Trophoblast cell (in vitro differentiated cells and primary cell): ENCODE results near the gene HSPBP1. TPM values are rescaled to one million over a fixed set of nuclear protein-coding genes. Genes with fewer than 3 reads are reported as not detected.
"Not testable (repeated sequence)": the region's sequence is repeated elsewhere in the genome, so short reads cannot be mapped to it uniquely, and the experiment has no call there.

ENCODE experiments used
- DNase-seq, 2 donors: peaks; one replicate each; pipeline ENCODE4 v3.0.0-alpha.2; 2016
- H2AFZ ChIP-seq: 2 replicates; pipeline ENCODE4 v1.6.1; 2013; ENCODE audit warnings: low read length, moderate library complexity, mild to moderate bottlenecking; ENCODE audit not compliant: insufficient read depth, poor library complexity
- H2AK5ac ChIP-seq: 2 replicates; pipeline ENCODE4 v1.6.1; 2013; ENCODE audit warnings: mild to moderate bottlenecking, low read length
- H2BK120ac ChIP-seq: 2 replicates; pipeline ENCODE4 v1.6.1; 2013; ENCODE audit warnings: low read length, mild to moderate bottlenecking, moderate library complexity; ENCODE audit not compliant: insufficient read depth, poor library complexity
- H2BK12ac ChIP-seq: 2 replicates; pipeline ENCODE4 v1.6.1; 2013; ENCODE audit warnings: mild to moderate bottlenecking, low read length, moderate library complexity
- H2BK5ac ChIP-seq: 2 replicates; pipeline ENCODE4 v1.6.1; 2013; ENCODE audit warnings: low read length, low read depth, moderate library complexity, mild to moderate bottlenecking; ENCODE audit not compliant: poor library complexity
- H3K14ac ChIP-seq: 2 replicates; pipeline ENCODE4 v1.6.1; 2013; ENCODE audit warnings: mild to moderate bottlenecking, low read length
- H3K18ac ChIP-seq: 2 replicates; pipeline ENCODE4 v1.6.1; 2013; ENCODE audit warnings: mild to moderate bottlenecking, low read length
- H3K23ac ChIP-seq: 2 replicates; pipeline ENCODE4 v1.6.1; 2013; ENCODE audit warnings: low read length
- H3K27ac ChIP-seq: 2 replicates; pipeline ENCODE4 v1.5.1; 2013; ENCODE audit warnings: low read depth, mild to moderate bottlenecking, inconsistent platforms, low read length, moderate library complexity
- H3K27me3 ChIP-seq: 2 replicates; pipeline ENCODE4 v1.6.1; 2013; ENCODE audit warnings: inconsistent platforms, mild to moderate bottlenecking, low read length, moderate library complexity; ENCODE audit not compliant: insufficient read depth
- H3K36me3 ChIP-seq, 2 experiments: 1 replicate in 1 of 2; 2 replicates in 1 of 2; pipeline ENCODE4 v1.6.1; 2013; ENCODE audit warnings: low read length in 2 of 2, mild to moderate bottlenecking in 2 of 2, moderate library complexity in 1 of 2; ENCODE audit not compliant: insufficient read depth in 2 of 2, control insufficient read depth in 1 of 2
- H3K4ac ChIP-seq: 2 replicates; pipeline ENCODE4 v1.6.1; 2013; ENCODE audit warnings: low read depth, mild to moderate bottlenecking, low read length, moderate library complexity
- H3K4me1 ChIP-seq, 2 experiments: 1 replicate in 1 of 2; 2 replicates in 1 of 2; pipeline ENCODE4 v1.6.1; 2013; ENCODE audit warnings: low read length in 2 of 2, mild to moderate bottlenecking in 2 of 2, moderate library complexity in 1 of 2; ENCODE audit not compliant: insufficient read depth in 2 of 2, control insufficient read depth in 1 of 2
- H3K4me2 ChIP-seq: 2 replicates; pipeline ENCODE4 v1.6.1; 2013; ENCODE audit warnings: inconsistent platforms, mild to moderate bottlenecking, low read length, moderate library complexity
- H3K4me3 ChIP-seq: 2 replicates; pipeline ENCODE4 v1.5.1; 2013; ENCODE audit warnings: mild to moderate bottlenecking, low read depth, low read length, inconsistent platforms
- H3K79me1 ChIP-seq: one replicate; pipeline ENCODE4 v1.6.1; 2013; ENCODE audit warnings: low read length
- H3K79me2 ChIP-seq: 2 replicates; pipeline ENCODE4 v1.6.1; 2013; ENCODE audit warnings: low read length, mild to moderate bottlenecking; ENCODE audit not compliant: control insufficient read depth, insufficient read depth, poor library complexity
- H3K9ac ChIP-seq: 2 replicates; pipeline ENCODE4 v1.6.1; 2013; ENCODE audit warnings: mild to moderate bottlenecking, low read length
- H3K9me3 ChIP-seq: 2 replicates; pipeline ENCODE4 v1.6.1; 2013; ENCODE audit warnings: low read depth, mild to moderate bottlenecking, control low read depth, inconsistent platforms, low read length; ENCODE audit not compliant: insufficient read depth
- H4K12ac ChIP-seq: 2 replicates; pipeline ENCODE4 v1.6.1; 2013; ENCODE audit warnings: low read depth, mild to moderate bottlenecking, low read length, moderate library complexity
- H4K8ac ChIP-seq: 2 replicates; pipeline ENCODE4 v1.6.1; 2013; ENCODE audit warnings: low read depth, mild to moderate bottlenecking, low read length, moderate library complexity
- H4K91ac ChIP-seq: one replicate; pipeline ENCODE4 v1.6.1; 2013; ENCODE audit warnings: low read depth, mild to moderate bottlenecking, low read length, moderate library complexity
- WGBS: extraction: QIAGEN DNeasy Blood & Tissue Kit; methylation state at CpG from one replicate; pipeline ENCODE4 v1.1.7; 2013; ENCODE audit warnings: missing lambda C conversion rate; ENCODE audit not compliant: insufficient read length, insufficient coverage; ENCODE audit errors: extremely low coverage; 5-methylcytosine and 5-hydroxymethylcytosine counted together
- polyA plus RNA-seq: library from polyadenylated mRNA; stranded (reverse); fragments of 200-250 nt; gene quantifications from 2 replicates; pipeline ENCODE4 v1.2.3, GENCODE V29; 2013

HSPBP1 gene, protein sequence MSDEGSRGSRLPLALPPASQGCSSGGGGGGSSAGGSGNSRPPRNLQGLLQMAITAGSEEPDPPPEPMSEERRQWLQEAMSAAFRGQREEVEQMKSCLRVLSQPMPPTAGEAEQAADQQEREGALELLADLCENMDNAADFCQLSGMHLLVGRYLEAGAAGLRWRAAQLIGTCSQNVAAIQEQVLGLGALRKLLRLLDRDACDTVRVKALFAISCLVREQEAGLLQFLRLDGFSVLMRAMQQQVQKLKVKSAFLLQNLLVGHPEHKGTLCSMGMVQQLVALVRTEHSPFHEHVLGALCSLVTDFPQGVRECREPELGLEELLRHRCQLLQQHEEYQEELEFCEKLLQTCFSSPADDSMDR
- polyA plus RNA-seq = 24.4 TPM in 2 replicates

DNA sequence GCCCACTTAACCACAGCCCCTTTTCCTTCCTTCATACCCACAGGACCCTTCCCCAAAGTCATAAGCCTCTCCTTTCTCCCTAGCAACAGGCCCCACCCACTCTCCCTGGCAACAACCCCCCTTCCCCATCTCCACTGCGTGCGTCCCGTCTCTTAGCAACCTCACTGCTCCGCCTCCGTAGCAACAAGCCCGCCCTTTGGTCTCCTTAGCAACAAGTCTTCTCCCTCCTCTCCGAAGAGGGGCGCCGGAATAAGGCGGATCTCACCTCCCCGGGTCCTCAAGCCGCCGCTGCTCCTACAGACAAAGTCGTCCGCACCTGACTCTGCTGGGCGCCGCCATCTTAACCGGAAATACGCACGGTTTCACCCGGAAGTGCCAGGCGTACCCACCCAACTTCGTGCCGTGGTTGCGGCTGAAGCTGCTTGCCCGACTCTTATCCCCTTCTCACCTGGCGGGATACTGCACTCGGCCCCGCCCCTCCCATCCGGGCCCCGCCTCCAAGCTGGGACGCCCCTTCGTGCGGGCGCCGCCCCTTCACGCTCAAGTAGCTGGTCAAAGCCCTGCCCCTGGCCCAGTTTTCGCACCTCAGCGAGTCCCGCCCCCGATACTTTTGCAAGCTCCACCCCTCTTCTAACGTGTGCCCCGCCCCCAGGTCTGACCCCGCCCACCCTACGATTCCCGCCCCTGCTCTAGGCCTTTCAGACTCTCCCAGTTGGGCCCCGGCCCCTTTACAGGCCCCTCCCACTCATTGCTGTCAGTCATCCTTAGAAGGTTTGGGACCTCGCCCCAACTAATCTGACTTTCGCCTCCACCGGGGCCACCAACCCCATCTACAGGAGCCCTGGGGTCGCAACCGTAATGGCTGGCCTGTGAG, at the start of gene HSPBP1:
HSPBP1 (minus strand) TSS at position 341 of the 874 bp plus-strand sequence. CDS start 502 bp downstream, outside the sequence.
- no CpG with 5 or more reads among the region's 52 CpGs for WGBS
- Histone ChIP-seq H4K91ac (peak within 1 kb of the TSS; percentile 21), H3K4me2 (peak within 1 kb of the TSS; percentile 64), H3K9ac (peak within 1 kb of the TSS; percentile 62), H3K14ac (peak within 1 kb of the TSS; percentile 29), H2BK12ac (peak within 1 kb of the TSS; percentile 16), H3K79me2 (no peaks in the 10 kb centered on the region), H3K4ac (peak within 1 kb of the TSS; percentile 25), H3K18ac (no peak within 1 kb of the TSS), H4K12ac (peak within 1 kb of the TSS; percentile 22), H3K4me3 (peak within 1 kb of the TSS; percentile 92), H2AFZ (peak within 1 kb of the TSS; percentile 28), H3K36me3 (peaks cover 10 to 12% of the 10 kb centered on the region in 2 experiments), H2BK120ac (no peak within 1 kb of the TSS), H3K79me1 (peaks cover 3% of the 10 kb centered on the region), H2BK5ac (no peak within 1 kb of the TSS), H3K9me3 (no peaks in the 10 kb centered on the region), H4K8ac (peak within 1 kb of the TSS; percentile 82), H3K4me1 (peaks cover 3 to 9% of the 10 kb centered on the region in 2 experiments), H3K27me3 (no peaks in the 10 kb centered on the region), H3K27ac (no peak within 1 kb of the TSS), H3K23ac (no peak within 1 kb of the TSS), H2AK5ac (no peak within 1 kb of the TSS)
- peak; percentile 91 to 94 for DNase-seq

DNA sequence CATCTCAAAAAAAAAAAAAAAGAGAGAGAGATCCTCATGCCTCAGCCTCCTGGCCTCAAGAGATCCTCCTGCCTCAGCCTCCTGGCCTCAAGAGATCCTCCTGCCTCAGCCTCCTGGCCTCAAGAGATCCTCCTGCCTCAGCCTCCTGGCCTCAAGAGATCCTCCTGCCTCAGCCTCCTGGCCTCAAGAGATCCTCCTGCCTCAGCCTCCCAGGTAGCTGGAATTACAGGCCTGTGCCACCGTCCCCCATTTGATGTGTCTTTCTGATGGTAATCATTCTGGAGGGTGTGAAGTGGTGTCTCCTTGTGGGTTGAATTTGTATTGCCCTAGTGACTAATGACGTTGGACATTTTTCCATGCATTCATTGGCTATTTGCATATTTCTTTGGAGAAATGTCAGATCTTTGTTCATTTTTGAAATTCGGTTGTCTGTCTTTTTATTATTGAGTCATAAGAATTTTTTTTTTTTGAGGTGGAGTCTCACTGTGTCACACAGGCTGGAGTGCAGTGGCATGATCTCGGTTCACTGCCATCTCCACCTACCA, 48.9 kb upstream of the HSPBP1 start:
- H3K9ac ChIP-seq, H3K9me3 ChIP-seq, H2BK120ac ChIP-seq, H3K14ac ChIP-seq, H3K4me2 ChIP-seq, H2AK5ac ChIP-seq, H3K27ac ChIP-seq, H4K8ac ChIP-seq, H3K18ac ChIP-seq, H3K4ac ChIP-seq, H3K23ac ChIP-seq, H3K27me3 ChIP-seq, H4K12ac ChIP-seq, H2BK12ac ChIP-seq, H3K36me3 ChIP-seq, H2AFZ ChIP-seq, H3K4me1 ChIP-seq, H4K91ac ChIP-seq, H3K4me3 ChIP-seq, H3K79me1 ChIP-seq, H2BK5ac ChIP-seq, H3K79me2 ChIP-seq: not testable (repeated sequence)
- no CpG with 5 or more reads among the region's 4 CpGs for WGBS
- DNase-seq = peak; percentile 28 to 87

DNA sequence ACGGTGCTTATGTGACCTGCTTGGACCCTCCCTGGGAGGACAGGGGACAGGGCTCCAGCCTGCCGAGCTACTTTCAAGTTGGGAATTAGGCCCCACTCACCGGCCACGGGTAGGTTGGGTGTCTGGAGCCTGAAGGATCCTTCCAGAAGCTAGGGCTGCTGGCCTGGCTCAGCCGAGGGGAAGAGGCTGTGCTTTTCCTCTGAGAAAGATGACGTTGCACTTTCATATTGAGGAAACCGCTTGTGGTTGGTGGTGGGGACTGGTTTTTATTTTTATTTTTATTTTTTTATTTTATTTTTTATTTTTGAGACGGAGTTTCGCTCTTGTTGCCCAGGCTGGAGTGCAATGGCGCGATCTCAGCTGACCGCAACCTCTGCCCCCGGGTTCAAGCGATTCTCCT, 45.3 kb upstream of the HSPBP1 start, which contains the start of gene TMEM150B:
TMEM150B (minus strand) TSS at position 170 of the 400 bp plus-strand sequence. CDS start 4,305 bp downstream, outside the sequence.
- Histone ChIP-seq H2BK120ac (no peak within 1 kb of the TSS), H3K14ac (no peak within 1 kb of the TSS), H4K12ac (no peak within 1 kb of the TSS), H3K36me3 (peaks cover 0 to 2% of the 10 kb centered on the region in 2 experiments), H2AK5ac (no peak within 1 kb of the TSS), H2BK12ac (no peak within 1 kb of the TSS), H3K9ac (no peak within 1 kb of the TSS), H3K4me1 (peaks cover 0 to 5% of the 10 kb centered on the region in 2 experiments), H3K27ac (no peak within 1 kb of the TSS), H3K18ac (no peak within 1 kb of the TSS), H3K27me3 (no peaks in the 10 kb centered on the region), H3K79me1 (no peaks in the 10 kb centered on the region), H3K4ac (no peak within 1 kb of the TSS), H3K9me3 (peaks cover 1% of the 10 kb centered on the region), H3K4me3 (no peak within 1 kb of the TSS), H4K8ac (no peak within 1 kb of the TSS), H2AFZ (no peak within 1 kb of the TSS), H3K4me2 (no peak within 1 kb of the TSS), H2BK5ac (no peak within 1 kb of the TSS), H3K23ac (no peak within 1 kb of the TSS), H3K79me2 (no peaks in the 10 kb centered on the region), H4K91ac (no peak within 1 kb of the TSS)
- WGBS = no CpG with 5 or more reads among the region's 14 CpGs
- DNase-seq = no peak

DNA sequence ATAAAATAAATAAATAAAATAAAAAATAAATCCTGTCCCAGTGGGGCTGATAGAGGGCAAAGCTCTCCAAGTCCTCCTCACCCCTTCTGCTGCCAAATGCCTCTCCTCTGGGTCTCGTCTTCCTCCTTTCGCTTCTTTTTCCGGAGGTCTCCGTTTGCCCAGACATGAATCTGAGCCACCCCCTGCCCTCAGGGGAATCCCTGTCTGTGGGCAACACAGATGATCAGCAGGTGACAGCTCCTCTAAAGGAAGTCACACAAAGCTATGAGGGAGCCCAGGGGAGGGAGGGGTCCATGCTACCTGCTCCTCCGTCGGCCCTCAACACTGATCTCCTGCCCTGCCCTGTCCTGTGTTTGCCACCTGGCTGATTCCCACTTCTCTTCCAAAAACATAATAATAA, 44.8 kb upstream of the HSPBP1 start:
- H3K9ac ChIP-seq = no peak overlapping the region
- peaks cover 3% of the 10 kb centered on the region for H3K79me1 ChIP-seq
- no peak overlapping the region for H3K14ac ChIP-seq
- H3K23ac ChIP-seq = no peak overlapping the region
- peaks cover 0 to 7% of the 10 kb centered on the region in 2 experiments for H3K4me1 ChIP-seq
- H4K8ac ChIP-seq = no peak overlapping the region
- no peak overlapping the region for H2BK120ac ChIP-seq
- no peak overlapping the region for H2AK5ac ChIP-seq
- H4K91ac ChIP-seq = no peak overlapping the region
- no peak overlapping the region for H3K4ac ChIP-seq
- no peak overlapping the region for H2AFZ ChIP-seq
- H2BK12ac ChIP-seq = no peak overlapping the region
- no peak overlapping the region for H4K12ac ChIP-seq
- no CpG with 5 or more reads among the region's 6 CpGs for WGBS
- H2BK5ac ChIP-seq = no peak overlapping the region
- H3K9me3 ChIP-seq = peaks cover 1% of the 10 kb centered on the region
- H3K4me3 ChIP-seq = no peak overlapping the region
- no peak overlapping the region for H3K27ac ChIP-seq
- H3K18ac ChIP-seq = no peak overlapping the region
- no peak for DNase-seq
- H3K4me2 ChIP-seq = no peak overlapping the region
- H3K79me2 ChIP-seq = no peaks in the 10 kb centered on the region
- H3K36me3 ChIP-seq = peaks cover 0 to 2% of the 10 kb centered on the region in 2 experiments
- H3K27me3 ChIP-seq = no peaks in the 10 kb centered on the region
